Measurements from ENCODE around the gene PDE4A. TPM values are rescaled to one million over a fixed set of nuclear protein-coding genes. Genes with fewer than 3 reads are reported as not detected.

The PDE4A gene
- total RNA-seq, 1 donor: 5.1 TPM

- TF ChIP-seq CTCF (IDR thresholded peaks at IDR 0.05; ENCODE audit: extremely low read depth, low read depth, low read length): no peak
- H3K27me3 ChIP-seq (ENCODE audit: insufficient read depth, low read length): no peaks in the 10 kb centered on the region
Measured at GRCh38 chr19:10449037-10449436, 28.7 kb downstream of the PDE4A start.

GRCh38 chr19:10450191-10450852 lies 30.0 kb downstream of the PDE4A start:
- H3K27ac ChIP-seq (ENCODE audit: low read depth, low read length): no peak overlapping the region
- no peak overlapping the region for H3K4me2 ChIP-seq (ENCODE audit: insufficient read depth, low read length)
- H4K20me1 ChIP-seq (ENCODE audit: insufficient read depth, low read length): peaks cover 4% of the 10 kb centered on the region
- peak; percentile 79 for DNase-seq (ENCODE audit: insufficient read length, low spot score, missing footprints)
- no peaks in the 10 kb centered on the region for H3K27me3 ChIP-seq (ENCODE audit: insufficient read depth, low read length)
- no peaks in the 10 kb centered on the region for H3K9me3 ChIP-seq (ENCODE audit: low read depth, low read length)
- H3K79me2 ChIP-seq (ENCODE audit: insufficient read depth, low read length): no peaks in the 10 kb centered on the region
- no peak for TF ChIP-seq CTCF (IDR thresholded peaks at IDR 0.05; ENCODE audit: extremely low read depth, low read depth, low read length)
- no peak overlapping the region for H3K4me3 ChIP-seq (ENCODE audit: insufficient read depth, low read length)
- H3K4me1 ChIP-seq (ENCODE audit: insufficient read depth, low read length): no peaks in the 10 kb centered on the region
- peaks cover 4% of the 10 kb centered on the region for H3K36me3 ChIP-seq (ENCODE audit: insufficient read depth, low read length)
- no peak overlapping the region for H2AFZ ChIP-seq (ENCODE audit: low read length)

More at GRCh38 chr19:10449037-10449436, 28.7 kb downstream of the PDE4A start:
- Histone ChIP-seq H3K4me1 (ENCODE audit: insufficient read depth, low read length) (no peaks in the 10 kb centered on the region), H2AFZ (ENCODE audit: low read length) (no peak overlapping the region), H3K79me2 (ENCODE audit: insufficient read depth, low read length) (no peaks in the 10 kb centered on the region), H3K4me2 (ENCODE audit: insufficient read depth, low read length) (no peak overlapping the region), H3K9me3 (ENCODE audit: low read depth, low read length) (no peaks in the 10 kb centered on the region), H3K27ac (ENCODE audit: low read depth, low read length) (no peak overlapping the region), H3K4me3 (ENCODE audit: insufficient read depth, low read length) (no peak overlapping the region), H4K20me1 (ENCODE audit: insufficient read depth, low read length) (peaks cover 4% of the 10 kb centered on the region), H3K36me3 (ENCODE audit: insufficient read depth, low read length) (peaks cover 4% of the 10 kb centered on the region)
- DNase-seq (ENCODE audit: insufficient read length, low spot score, missing footprints): peak; percentile 72

GRCh38 chr19:10450853-10451609 lies 30.7 kb downstream of the PDE4A start:
- Histone ChIP-seq H3K36me3 (ENCODE audit: insufficient read depth, low read length) (peaks cover 4% of the 10 kb centered on the region), H3K4me1 (ENCODE audit: insufficient read depth, low read length) (no peaks in the 10 kb centered on the region), H2AFZ (ENCODE audit: low read length) (no peak overlapping the region), H3K27ac (ENCODE audit: low read depth, low read length) (no peak overlapping the region), H3K27me3 (ENCODE audit: insufficient read depth, low read length) (no peaks in the 10 kb centered on the region), H3K9me3 (ENCODE audit: low read depth, low read length) (no peaks in the 10 kb centered on the region), H3K4me3 (ENCODE audit: insufficient read depth, low read length) (no peak overlapping the region), H3K79me2 (ENCODE audit: insufficient read depth, low read length) (no peaks in the 10 kb centered on the region), H4K20me1 (ENCODE audit: insufficient read depth, low read length) (peaks cover 4% of the 10 kb centered on the region), H3K4me2 (ENCODE audit: insufficient read depth, low read length) (no peak overlapping the region)
- no peak for TF ChIP-seq CTCF (IDR thresholded peaks at IDR 0.05; ENCODE audit: extremely low read depth, low read depth, low read length)
- peak; percentile 60 for DNase-seq (ENCODE audit: insufficient read length, low spot score, missing footprints)

Data from osteoblast (primary cell).